Lower leg skin (tissue), 4 donors: Measurements from ENCODE around the gene EEIG2. TPM values are rescaled to one million over a fixed set of nuclear protein-coding genes. Genes with fewer than 3 reads are reported as not detected.

Experiments used
- DNase-seq, 2 donors: peaks; one replicate each; pipeline ENCODE4 v3.0.0-alpha.2; 2019; ENCODE audit warnings: low spot score in 2 of 2
- H3K4me3 ChIP-seq: fragments of 200-600 bp; sonication (generic); 2 replicates; pipeline ENCODE4 v1.5.1; 2017; ENCODE audit warnings: mild to moderate bottlenecking, low read depth; ENCODE audit not compliant: poor library complexity, severe bottlenecking
- CTCF ChIP-seq, 3 donors: fragments of 450-650 bp; IDR thresholded peaks; one replicate each; pipeline ENCODE4 v1.5.1; 2016; ENCODE audit warnings: antibody characterized with exemption in 3 of 3, mild to moderate bottlenecking in 3 of 3, moderate library complexity in 2 of 3
- POLR2A ChIP-seq, 2 donors: fragments of 450-650 bp; IDR thresholded peaks; one replicate each; pipeline ENCODE4 v1.6.1; 2016 to 2017; ENCODE audit warnings: antibody characterized with exemption in 2 of 2, mild to moderate bottlenecking in 1 of 2, moderate library complexity in 1 of 2
- WGBS, 2 donors: methylation state at CpG; one replicate each; pipeline ENCODE4 v1.1.5; 2018; 5-methylcytosine and 5-hydroxymethylcytosine counted together
- intact Hi-C: fragments of 100-400 bp; cut with DNase I; formaldehyde crosslinking; loops from one replicate; pipeline ENCODE4 v1.15.0; 2023; ENCODE audit warnings: low total_unique reads
- total RNA-seq, 4 donors: library from RNA; depleted of rRNA; stranded (reverse); fragments of >200 nt; gene quantifications; one replicate each; pipeline ENCODE4 v1.1.0, GENCODE V29; 2016

The EEIG2 gene
- total RNA-seq, 4 donors from 2014 or later: 4.8 to 7.3 (median 5.5) TPM

GRCh38 chr1:108556066-108556465, 3.8 kb upstream of the EEIG2 start:
- intact Hi-C loops: no loop called here
- TF ChIP-seq CTCF (IDR thresholded peaks at IDR 0.05) (no peak), POLR2A (IDR thresholded peaks at IDR 0.05) (no peak)
- no peak for DNase-seq
- H3K4me3 ChIP-seq: no peak overlapping the region

- DNase-seq: no peak
- TF ChIP-seq CTCF (IDR thresholded peaks at IDR 0.05) (no peak), POLR2A (IDR thresholded peaks at IDR 0.05) (no peak)
- intact Hi-C loops: no loop called here
- H3K4me3 ChIP-seq: no peak overlapping the region
- 81 to 87% methylated on average over 4 of the region's 4 CpGs for WGBS, 2 donors
Observed at GRCh38 chr1:108556499-108556898, 3.4 kb upstream of the EEIG2 start.

- intact Hi-C loops: no loop called here
- no peak overlapping the region for H3K4me3 ChIP-seq
- no peak for DNase-seq
- TF ChIP-seq POLR2A (IDR thresholded peaks at IDR 0.05): no peak
- TF ChIP-seq CTCF (IDR thresholded peaks at IDR 0.05): no peak
Observed at GRCh38 chr1:108557296-108557695, 2.6 kb upstream of the EEIG2 start.

GRCh38 chr1:108560189-108560873, 431 bp downstream of the EEIG2 start:
- TF ChIP-seq CTCF (IDR thresholded peaks at IDR 0.05): no peak
- DNase-seq: peak in 1 of 2 donors; percentile 87
- WGBS, 2 donors: 0 to 1% methylated on average over 18 to 47 of the region's 59 CpGs
- H3K4me3 ChIP-seq: peak overlapping the region; percentile 72
- intact Hi-C loops: no loop called here

GRCh38 chr1:108560874-108561459, 1.1 kb downstream of the EEIG2 start:
- peak; percentile 45 to 91 for DNase-seq
- TF ChIP-seq CTCF (IDR thresholded peaks at IDR 0.05): no peak
- no peak for TF ChIP-seq POLR2A (IDR thresholded peaks at IDR 0.05)
- intact Hi-C loops: no loop called here
- H3K4me3 ChIP-seq: peak overlapping the region; percentile 72
- WGBS, 2 donors: 9 to 15% methylated on average over 5 of the region's 5 CpGs
